Neural cell (in vitro differentiated cells): Measurements from ENCODE around the gene PRICKLE3.

ENCODE experiments used
- EP300 ChIP-seq: fragments of 450-650 bp; conservative IDR thresholded peaks from 2 replicates; pipeline ENCODE4 v1.6.1; 2014; ENCODE audit warnings: antibody characterized with exemption, mild to moderate bottlenecking, moderate library complexity; ENCODE audit not compliant: poor library complexity, severe bottlenecking
- EZH2 ChIP-seq: fragments of 200-600, 300-800 bp; shearing (Covaris generic), sonication (generic); IDR thresholded peaks from 2 replicates; pipeline ENCODE4 v1.6.1; 2014; ENCODE audit warnings: antibody characterized with exemption, low read length, borderline replicate concordance, mild to moderate bottlenecking; ENCODE audit not compliant: insufficient read depth, poor library complexity, severe bottlenecking
- POLR2AphosphoS5 ChIP-seq: IDR thresholded peaks from 2 replicates; pipeline ENCODE4 v1.6.1; 2012
- REST ChIP-seq: IDR thresholded peaks from 2 replicates; pipeline ENCODE4 v1.6.1; 2012; ENCODE audit warnings: borderline replicate concordance
- TF ChIP-seq, protein P1 (sequence below): fragments of 450-650 bp; IDR thresholded peaks from 2 replicates; pipeline ENCODE4 v1.5.1; 2014; ENCODE audit warnings: antibody characterized with exemption, mild to moderate bottlenecking, moderate library complexity; ENCODE audit not compliant: poor library complexity, severe bottlenecking

DNA sequence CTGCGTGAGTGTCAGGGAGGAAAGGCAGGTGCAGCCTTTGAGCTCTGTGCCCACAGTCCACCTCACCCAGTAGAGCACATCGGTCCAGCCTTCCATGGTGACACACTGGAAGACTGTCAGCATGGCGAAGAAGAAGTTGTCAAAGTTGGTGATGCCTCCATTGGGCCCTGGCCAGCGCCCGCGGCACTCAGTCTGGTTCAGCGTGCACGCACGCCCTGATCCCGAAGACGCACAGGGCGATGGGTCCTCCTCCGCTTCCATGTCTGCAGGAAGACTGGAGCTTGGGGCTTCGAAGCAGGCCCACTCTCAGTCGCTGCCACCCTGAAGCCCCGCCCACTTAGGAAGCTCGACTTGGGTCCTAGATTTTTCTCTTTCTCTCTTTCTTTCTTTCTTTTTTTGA lies 42.0 kb upstream of the PRICKLE3 start:
- TF ChIP-seq, protein P1, sequence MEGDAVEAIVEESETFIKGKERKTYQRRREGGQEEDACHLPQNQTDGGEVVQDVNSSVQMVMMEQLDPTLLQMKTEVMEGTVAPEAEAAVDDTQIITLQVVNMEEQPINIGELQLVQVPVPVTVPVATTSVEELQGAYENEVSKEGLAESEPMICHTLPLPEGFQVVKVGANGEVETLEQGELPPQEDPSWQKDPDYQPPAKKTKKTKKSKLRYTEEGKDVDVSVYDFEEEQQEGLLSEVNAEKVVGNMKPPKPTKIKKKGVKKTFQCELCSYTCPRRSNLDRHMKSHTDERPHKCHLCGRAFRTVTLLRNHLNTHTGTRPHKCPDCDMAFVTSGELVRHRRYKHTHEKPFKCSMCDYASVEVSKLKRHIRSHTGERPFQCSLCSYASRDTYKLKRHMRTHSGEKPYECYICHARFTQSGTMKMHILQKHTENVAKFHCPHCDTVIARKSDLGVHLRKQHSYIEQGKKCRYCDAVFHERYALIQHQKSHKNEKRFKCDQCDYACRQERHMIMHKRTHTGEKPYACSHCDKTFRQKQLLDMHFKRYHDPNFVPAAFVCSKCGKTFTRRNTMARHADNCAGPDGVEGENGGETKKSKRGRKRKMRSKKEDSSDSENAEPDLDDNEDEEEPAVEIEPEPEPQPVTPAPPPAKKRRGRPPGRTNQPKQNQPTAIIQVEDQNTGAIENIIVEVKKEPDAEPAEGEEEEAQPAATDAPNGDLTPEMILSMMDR = no peak
- TF ChIP-seq EP300 (no peak), REST (no peak), POLR2AphosphoS5 (no peak), EZH2 (no peak)
